ENCODE data around the gene KRT81. TPM values are rescaled to one million over a fixed set of nuclear protein-coding genes. Genes with fewer than 3 reads are reported as not detected.

The KRT81 gene
- total RNA-seq, 1 donor from 2014 or later = not detected

DNA sequence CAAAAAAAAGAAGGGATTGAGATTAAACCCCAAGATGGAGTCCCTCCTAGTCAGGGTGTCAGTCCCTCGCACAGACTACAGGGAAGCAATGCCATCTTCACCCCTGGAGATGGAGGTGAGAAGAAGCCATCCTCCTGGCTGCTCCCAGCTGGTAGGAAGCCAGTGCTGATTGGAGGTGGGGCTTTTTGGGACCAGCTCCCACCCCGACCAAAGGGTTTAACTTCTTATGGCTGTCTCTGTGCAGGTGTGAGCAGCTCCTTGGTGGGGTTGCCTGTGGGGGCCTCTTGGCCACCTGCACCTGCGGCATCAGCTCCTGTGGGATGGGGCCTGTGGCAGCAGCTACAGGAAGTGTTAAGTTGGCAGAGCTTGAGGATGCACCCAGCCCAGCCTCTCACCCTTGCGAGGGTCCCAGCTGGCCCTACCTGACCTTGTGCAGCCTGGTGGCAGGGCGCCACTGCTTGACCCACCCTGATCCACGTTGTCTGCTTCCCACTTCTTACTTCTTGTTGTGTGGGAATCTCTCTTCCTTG, 20.7 kb downstream of the KRT81 start:
- H3K27me3 ChIP-seq = peaks cover 27% of the 10 kb centered on the region
- Mint-ChIP-seq H3K9me3 (no peaks in the 10 kb centered on the region), H3K4me3 (no peak overlapping the region), H3K36me3 (no peaks in the 10 kb centered on the region), H3K4me1 (peaks cover 2% of the 10 kb centered on the region), H3K27me3 (ENCODE audit: insufficient read depth, low read depth) (peaks cover 8% of the 10 kb centered on the region), H3K27ac (no peak overlapping the region)
- H3K36me3 ChIP-seq = no peaks in the 10 kb centered on the region
- H3K9me3 ChIP-seq (ENCODE audit: low read depth) = no peaks in the 10 kb centered on the region
- no peaks in the 10 kb centered on the region for H3K4me1 ChIP-seq
- TF ChIP-seq, protein P1, sequence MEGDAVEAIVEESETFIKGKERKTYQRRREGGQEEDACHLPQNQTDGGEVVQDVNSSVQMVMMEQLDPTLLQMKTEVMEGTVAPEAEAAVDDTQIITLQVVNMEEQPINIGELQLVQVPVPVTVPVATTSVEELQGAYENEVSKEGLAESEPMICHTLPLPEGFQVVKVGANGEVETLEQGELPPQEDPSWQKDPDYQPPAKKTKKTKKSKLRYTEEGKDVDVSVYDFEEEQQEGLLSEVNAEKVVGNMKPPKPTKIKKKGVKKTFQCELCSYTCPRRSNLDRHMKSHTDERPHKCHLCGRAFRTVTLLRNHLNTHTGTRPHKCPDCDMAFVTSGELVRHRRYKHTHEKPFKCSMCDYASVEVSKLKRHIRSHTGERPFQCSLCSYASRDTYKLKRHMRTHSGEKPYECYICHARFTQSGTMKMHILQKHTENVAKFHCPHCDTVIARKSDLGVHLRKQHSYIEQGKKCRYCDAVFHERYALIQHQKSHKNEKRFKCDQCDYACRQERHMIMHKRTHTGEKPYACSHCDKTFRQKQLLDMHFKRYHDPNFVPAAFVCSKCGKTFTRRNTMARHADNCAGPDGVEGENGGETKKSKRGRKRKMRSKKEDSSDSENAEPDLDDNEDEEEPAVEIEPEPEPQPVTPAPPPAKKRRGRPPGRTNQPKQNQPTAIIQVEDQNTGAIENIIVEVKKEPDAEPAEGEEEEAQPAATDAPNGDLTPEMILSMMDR (IDR thresholded peaks at IDR 0.05) = no peak
- no peak for TF ChIP-seq EZH2phosphoT487 (IDR thresholded peaks at IDR 0.05)
- no peak for TF ChIP-seq EZH2 (IDR thresholded peaks at IDR 0.05)
- H3K27ac ChIP-seq = no peak overlapping the region
- H3F3A ChIP-seq (ENCODE audit: low read depth) = no peaks in the 10 kb centered on the region
- H3K9ac ChIP-seq = no peak overlapping the region
- H3K4me3 ChIP-seq = no peak overlapping the region
- H2AFZ ChIP-seq (replicated peaks) = no peak overlapping the region
- H3K4me2 ChIP-seq = no peak overlapping the region
- H3K79me2 ChIP-seq (ENCODE audit: low read depth) = no peaks in the 10 kb centered on the region
- DNase-seq (ENCODE audit: low spot score) = no peak
- H4K20me1 ChIP-seq (ENCODE audit: low read depth) = no peaks in the 10 kb centered on the region

- no peak overlapping the region for H3K4me3 Mint-ChIP-seq
- H4K20me1 ChIP-seq (ENCODE audit: low read depth) = no peaks in the 10 kb centered on the region
- H3K4me2 ChIP-seq = no peak overlapping the region
- TF ChIP-seq, protein P1 (IDR thresholded peaks at IDR 0.05) = no peak
- TF ChIP-seq EZH2 (IDR thresholded peaks at IDR 0.05) (no peak), EZH2phosphoT487 (IDR thresholded peaks at IDR 0.05) (no peak)
- H3K9me3 Mint-ChIP-seq = no peaks in the 10 kb centered on the region
- no peak for DNase-seq (ENCODE audit: low spot score)
- H2AFZ ChIP-seq (replicated peaks) = no peak overlapping the region
- H3K27me3 Mint-ChIP-seq (ENCODE audit: insufficient read depth, low read depth) = peaks cover 7% of the 10 kb centered on the region
- H3K4me3 ChIP-seq = no peak overlapping the region
- H3K9me3 ChIP-seq (ENCODE audit: low read depth) = no peaks in the 10 kb centered on the region
- no peaks in the 10 kb centered on the region for H3K36me3 Mint-ChIP-seq
- no peak overlapping the region for H3K27ac ChIP-seq
- H3K36me3 ChIP-seq = no peaks in the 10 kb centered on the region
- H3K79me2 ChIP-seq (ENCODE audit: low read depth) = no peaks in the 10 kb centered on the region
- H3K4me1 Mint-ChIP-seq = no peaks in the 10 kb centered on the region
- no peaks in the 10 kb centered on the region for H3K4me1 ChIP-seq
- H3K9ac ChIP-seq = no peak overlapping the region
- no peak overlapping the region for H3K27ac Mint-ChIP-seq
- H3F3A ChIP-seq (ENCODE audit: low read depth) = no peaks in the 10 kb centered on the region
- H3K27me3 ChIP-seq = peaks cover 15% of the 10 kb centered on the region
These were observed 23.1 kb downstream of the KRT81 start for GRCh38 chr12:52268212-52268611.

GRCh38 chr12:52267699-52268098, 23.6 kb downstream of the KRT81 start:
- H3F3A ChIP-seq (ENCODE audit: low read depth) = no peaks in the 10 kb centered on the region
- no peaks in the 10 kb centered on the region for H3K9me3 Mint-ChIP-seq
- no peaks in the 10 kb centered on the region for H4K20me1 ChIP-seq (ENCODE audit: low read depth)
- no peaks in the 10 kb centered on the region for H3K79me2 ChIP-seq (ENCODE audit: low read depth)
- no peak overlapping the region for H3K4me2 ChIP-seq
- no peaks in the 10 kb centered on the region for H3K4me1 ChIP-seq
- no peak overlapping the region for H3K27ac ChIP-seq
- peak overlapping the region; percentile 7 for H3K27ac Mint-ChIP-seq
- TF ChIP-seq, protein P1 (IDR thresholded peaks at IDR 0.05) = no peak
- TF ChIP-seq EZH2phosphoT487 (IDR thresholded peaks at IDR 0.05) (no peak), EZH2 (IDR thresholded peaks at IDR 0.05) (no peak)
- peaks cover 7% of the 10 kb centered on the region for H3K27me3 Mint-ChIP-seq (ENCODE audit: insufficient read depth, low read depth)
- no peaks in the 10 kb centered on the region for H3K36me3 ChIP-seq
- peaks cover 10% of the 10 kb centered on the region for H3K27me3 ChIP-seq
- H3K9me3 ChIP-seq (ENCODE audit: low read depth) = no peaks in the 10 kb centered on the region
- no peaks in the 10 kb centered on the region for H3K4me1 Mint-ChIP-seq
- H3K4me3 Mint-ChIP-seq = no peak overlapping the region
- no peak overlapping the region for H3K4me3 ChIP-seq
- H3K36me3 Mint-ChIP-seq = no peaks in the 10 kb centered on the region
- no peak overlapping the region for H3K9ac ChIP-seq
- DNase-seq (ENCODE audit: low spot score) = no peak
- no peak overlapping the region for H2AFZ ChIP-seq (replicated peaks)

Data from neural progenitor cell (in vitro differentiated cells).